Prostate gland (tissue), 2 donors: Measurements from ENCODE around the gene TMEM154.

Experiments used
- POLR2A ChIP-seq: fragments of 450-650 bp; IDR thresholded peaks from one replicate; pipeline ENCODE4 v1.6.1; 2016; ENCODE audit warnings: antibody characterized with exemption, mild to moderate bottlenecking
- POLR2AphosphoS5 ChIP-seq: sonication (generic); formaldehyde crosslinking; IDR thresholded peaks from one replicate; pipeline ENCODE4 v1.6.1; 2017; ENCODE audit warnings: antibody characterized with exemption
- TF ChIP-seq, protein P1 (sequence below), 4 experiments: fragments of 200-600 bp in 2 of 4; fragments of 450-650 bp in 2 of 4; sonication (generic) in 2 of 4; IDR thresholded peaks; 1 replicate in 3 of 4; 2 replicates in 1 of 4; pipeline ENCODE4 v1.5.1; 2016 to 2019; ENCODE audit warnings: antibody characterized with exemption in 4 of 4, mild to moderate bottlenecking in 2 of 4, moderate library complexity in 2 of 4

- TF ChIP-seq, protein P1, sequence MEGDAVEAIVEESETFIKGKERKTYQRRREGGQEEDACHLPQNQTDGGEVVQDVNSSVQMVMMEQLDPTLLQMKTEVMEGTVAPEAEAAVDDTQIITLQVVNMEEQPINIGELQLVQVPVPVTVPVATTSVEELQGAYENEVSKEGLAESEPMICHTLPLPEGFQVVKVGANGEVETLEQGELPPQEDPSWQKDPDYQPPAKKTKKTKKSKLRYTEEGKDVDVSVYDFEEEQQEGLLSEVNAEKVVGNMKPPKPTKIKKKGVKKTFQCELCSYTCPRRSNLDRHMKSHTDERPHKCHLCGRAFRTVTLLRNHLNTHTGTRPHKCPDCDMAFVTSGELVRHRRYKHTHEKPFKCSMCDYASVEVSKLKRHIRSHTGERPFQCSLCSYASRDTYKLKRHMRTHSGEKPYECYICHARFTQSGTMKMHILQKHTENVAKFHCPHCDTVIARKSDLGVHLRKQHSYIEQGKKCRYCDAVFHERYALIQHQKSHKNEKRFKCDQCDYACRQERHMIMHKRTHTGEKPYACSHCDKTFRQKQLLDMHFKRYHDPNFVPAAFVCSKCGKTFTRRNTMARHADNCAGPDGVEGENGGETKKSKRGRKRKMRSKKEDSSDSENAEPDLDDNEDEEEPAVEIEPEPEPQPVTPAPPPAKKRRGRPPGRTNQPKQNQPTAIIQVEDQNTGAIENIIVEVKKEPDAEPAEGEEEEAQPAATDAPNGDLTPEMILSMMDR (IDR thresholded peaks at IDR 0.05): no peak
- TF ChIP-seq POLR2A: no peak
- no peak for TF ChIP-seq POLR2AphosphoS5
Observed at GRCh38 chr4:152719291-152719690, 39.5 kb upstream of the TMEM154 start.
